Heart right ventricle (tissue), 16 donors: Measurements from ENCODE around the gene MYL9. TPM values are rescaled to one million over a fixed set of nuclear protein-coding genes. Genes with fewer than 3 reads are reported as not detected.

ENCODE experiments used
- ATAC-seq, 8 donors: fragments of 200-7000 bp; cut with Tn5 transposase; one replicate each; pipeline ENCODE4 v1.9.1; 2020; ENCODE audit warnings: mild to moderate bottlenecking in 8 of 8, moderate library complexity in 8 of 8, moderate number of reproducible peaks in 1 of 8
- DNase-seq, 2 donors: peaks; one replicate each; pipeline ENCODE4 v3.0.0-alpha.2; 2020
- H3K27ac ChIP-seq, 10 donors: fragments of 200-600 bp; sonication (generic) in 2 of 10; one replicate each; pipeline versions ENCODE4 v1.5.0 to v1.8.0; 2020 to 2022; ENCODE audit warnings: mild to moderate bottlenecking in 3 of 10
- H3K27me3 ChIP-seq, 7 donors: fragments of 200-600 bp; one replicate each; pipeline ENCODE4 v1.8.0; 2021 to 2022; ENCODE audit warnings: mild to moderate bottlenecking in 2 of 7
- H3K36me3 ChIP-seq, 9 donors: fragments of 200-600 bp; sonication (generic) in 1 of 9; one replicate each; pipeline versions ENCODE4 v1.5.0 to v1.8.0; 2020 to 2022; ENCODE audit warnings: mild to moderate bottlenecking in 2 of 9
- H3K4me1 ChIP-seq, 9 donors: fragments of 200-600 bp; sonication (generic) in 1 of 9; one replicate each; pipeline versions ENCODE4 v1.5.0 to v1.8.0; 2020 to 2022; ENCODE audit warnings: mild to moderate bottlenecking in 4 of 9
- H3K4me3 ChIP-seq, 10 donors: fragments of 200-600 bp; sonication (generic) in 2 of 10; one replicate each; pipeline versions ENCODE4 v1.5.0 to v1.8.0; 2020 to 2022; ENCODE audit warnings: mild to moderate bottlenecking in 7 of 10, moderate library complexity in 2 of 10
- H3K9me3 ChIP-seq, 11 donors: fragments of 200-600 bp in 10 of 11; sonication (generic) in 2 of 11; one replicate each; pipeline versions ENCODE4 v1.5.0 to v1.8.0; 2013 to 2022; ENCODE audit warnings: mild to moderate bottlenecking in 2 of 11, control low read depth in 1 of 11, moderate library complexity in 1 of 11
- CTCF ChIP-seq, 9 donors: fragments of 200-600 bp; sonication (generic) in 2 of 9; IDR thresholded peaks; one replicate each; pipeline versions ENCODE4 v1.5.0 to v1.8.0; 2021 to 2022; ENCODE audit warnings: antibody characterized with exemption in 9 of 9, mild to moderate bottlenecking in 5 of 9, moderate library complexity in 1 of 9
- WGBS, 2 donors: extraction: QIAGEN DNeasy Blood & Tissue Kit; methylation state at CpG; one replicate each; pipeline ENCODE4 v1.1.7; 2013; ENCODE audit warnings: inconsistent platforms in 1 of 2; 5-methylcytosine and 5-hydroxymethylcytosine counted together
- intact Hi-C, 10 donors: fragments of 100-400 bp; cut with DNase I; formaldehyde crosslinking; loops; one replicate each; pipeline versions ENCODE4 v1.11.1 to v1.14.2; 2022
- polyA plus RNA-seq, 2 donors: library from polyadenylated mRNA; stranded (reverse); fragments of 200-250 nt; gene quantifications; one replicate each; pipeline ENCODE4 v1.2.3, GENCODE V29; 2013
- total RNA-seq, 10 donors: library from RNA; stranded (reverse); fragmentation: NEBNext Ultra II Directional in 3 of 10; extraction: Animal tissue kit (Norgen Biotek cat#: 25700) in 3 of 10; gene quantifications; one replicate each; pipeline versions ENCODE4 v1.2.1 to v1.2.4, GENCODE V29; 2021 to 2023
- donor health status: Arrhythmogenic right ventricular cardiomyopathy.
- donor health status: ischemic (EF 13 %, LVEDD 7.1; RV severe dilation, severe dysfunction).
- donor health status: healthy with polysubstance abuse.
- donor health status: DM: no; HTN: yes; CAD: no.
- donor health status: DM: no; HTN: no; CAD: no.
- donor health status: ischemic (EF 25% LVEDD 6.9; RV normal size, moderate dysfunction).
- donor health status: ischemic (EF 25% LVEDD 5.7; RV mildly dilated, moderate dysfunction).
- donor health status: healthy.
- donor health status: DM: yes; HTN: yes; CAD: no.
- donor health status: Ischemic cardiomyopathy.
- donor health status: ischemic (EF 35%, LVEDD 5.7; RV mildly dilated, moderate dysfunction).
- donor health status: nonischemic (EF 11% LVEDD 7.7; RV severe dilation, severe dysfunction).
- donor health status: DM: yes; HTN: yes; CAD: no.
- donor health status: PGD.
- donor health status: ischemic (EF 29% LVEDD 5.4; RV normal size, mild dysfunction).
- donor health status: nonischemic (EF 23%, LVEDD 6.1; RV moderate dilation, normal function).

The MYL9 gene
- total and polyA plus RNA-seq, 12 donors: 755 to 2,519 (median 1,868) TPM

GRCh38 chr20:36493801-36494114 lies 47.6 kb upstream of the MYL9 start:
- DNase-seq (peak; percentile 66 to 73), ATAC-seq (peak; percentile 18 to 57 (median 44))
- intact Hi-C loops: no loop called here
- whole genome bisulfite sequencing, 2 donors: 20 to 35% methylated on average over 7 of the region's 7 CpGs
- TF ChIP-seq CTCF (IDR thresholded peaks at IDR 0.05): no peak
- H3K9me3 ChIP-seq: no peaks in the 10 kb centered on the region
- H3K27me3 ChIP-seq: no peaks in the 10 kb centered on the region
- peaks cover 25 to 100% (median 67%) of the 10 kb centered on the region in 9 donors for H3K4me1 ChIP-seq
- H3K27ac ChIP-seq: peak overlapping the region in 7 of 10 donors; percentile 16 to 70 (median 34)
- H3K4me3 ChIP-seq: no peak overlapping the region
- peaks cover 0 to 45% (median 19%) of the 10 kb centered on the region in 9 donors for H3K36me3 ChIP-seq

DNA sequence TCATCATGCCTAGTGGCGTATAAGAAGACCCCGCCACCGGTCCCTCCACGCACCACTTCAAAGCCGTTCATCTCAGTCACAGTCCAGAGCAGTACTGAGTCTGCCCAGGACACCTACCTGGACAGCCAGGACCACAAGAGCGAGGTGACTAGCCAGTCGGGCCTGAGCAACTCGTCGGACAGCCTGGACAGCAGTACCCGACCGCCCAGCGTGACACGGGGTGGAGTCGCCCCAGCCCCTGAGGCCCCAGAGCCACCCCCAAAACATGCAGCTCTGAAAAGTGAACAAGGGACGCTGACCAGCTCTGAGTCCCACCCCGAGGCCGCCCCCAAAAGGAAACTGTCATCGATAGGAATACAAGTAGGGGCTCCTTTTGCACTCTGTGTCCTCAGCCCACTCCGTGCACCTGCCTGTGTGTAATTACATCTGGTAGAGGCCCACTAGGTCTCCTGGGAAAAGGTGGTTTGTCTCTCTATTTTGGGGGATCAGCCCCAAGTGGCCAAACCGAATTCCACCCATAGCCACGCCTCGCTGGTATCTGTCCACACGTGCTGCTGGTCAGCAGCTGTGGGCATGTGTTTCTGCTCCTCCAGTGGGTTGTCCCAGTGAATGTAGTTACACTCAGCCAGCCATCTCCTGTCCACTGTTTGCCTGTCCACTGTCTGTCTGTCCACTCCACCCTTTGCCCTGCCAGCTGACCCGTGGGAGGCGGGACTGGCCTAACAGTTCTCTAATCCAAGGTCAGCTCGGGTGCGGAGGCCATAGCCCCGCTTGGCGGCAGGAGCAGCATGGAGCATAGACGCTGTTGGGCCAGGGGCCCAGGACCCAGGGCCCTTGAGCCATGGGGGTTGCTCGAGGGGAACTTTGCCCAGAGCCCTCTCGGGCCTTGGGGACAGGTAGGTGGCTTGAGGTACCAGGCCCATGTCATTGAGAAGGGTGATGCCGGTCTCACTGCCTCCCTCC lies 44.3 kb upstream of the MYL9 start:
- Histone ChIP-seq H3K27ac (peak overlapping the region in 8 of 10 donors; percentile 66 to 88 (median 76)), H3K9me3 (no peaks in the 10 kb centered on the region), H3K4me1 (peaks cover 25 to 78% (median 52%) of the 10 kb centered on the region in 9 donors), H3K4me3 (no peak overlapping the region), H3K36me3 (peaks cover 0 to 77% (median 35%) of the 10 kb centered on the region in 9 donors), H3K27me3 (no peaks in the 10 kb centered on the region)
- DNase-seq: no peak
- WGBS, 2 donors: 91 to 92% methylated on average over 33 of the region's 33 CpGs
- ATAC-seq: no peak
- intact Hi-C loops: loop anchor here in 2 of 10 donors (5.0 kb wide), 1 partner anchor 45 kb away; the partner anchor contains the start of gene MYL9 (in 2 of the 2)
- TF ChIP-seq CTCF (IDR thresholded peaks at IDR 0.05): no peak

DNA sequence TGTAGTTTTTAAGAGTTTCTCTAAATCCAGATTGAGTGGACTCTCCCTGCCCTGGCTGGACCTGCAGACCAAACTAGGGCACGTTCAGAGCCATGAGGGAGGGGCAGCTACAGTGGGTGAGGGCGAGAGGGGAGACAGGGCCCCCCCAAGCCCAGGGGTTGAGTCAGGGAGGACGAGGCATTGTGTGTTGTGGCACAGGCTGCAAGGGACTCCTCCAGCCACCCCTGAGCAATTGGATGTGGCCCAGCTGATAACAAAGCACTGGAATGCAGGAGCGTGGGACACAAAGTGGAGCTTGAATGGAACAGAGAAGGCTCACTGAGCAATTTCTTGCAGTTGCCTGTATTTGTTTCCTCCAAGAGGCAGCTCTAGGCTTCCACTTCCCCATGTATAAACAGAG lies 43.5 kb upstream of the MYL9 start:
- Histone ChIP-seq H3K4me3 (no peak overlapping the region), H3K36me3 (peaks cover 0 to 86% (median 35%) of the 10 kb centered on the region in 9 donors), H3K27me3 (no peaks in the 10 kb centered on the region), H3K27ac (peak overlapping the region; percentile 56 to 88 (median 73)), H3K9me3 (no peaks in the 10 kb centered on the region), H3K4me1 (peaks cover 16 to 70% (median 43%) of the 10 kb centered on the region in 9 donors)
- DNase-seq (peak; percentile 40 to 55), ATAC-seq (peak; percentile 47 to 80 (median 66))
- 28 to 33% methylated on average over 4 of the region's 4 CpGs for WGBS, 2 donors
- TF ChIP-seq CTCF (IDR thresholded peaks at IDR 0.05): no peak
- intact Hi-C loops: loop anchor here in 4 of 10 donors (2.0 to 5.0 kb wide), 3 partner anchors 35 to 44 kb away; partner anchors contain the start of gene MYL9 (in 3 of the 4)

DNA sequence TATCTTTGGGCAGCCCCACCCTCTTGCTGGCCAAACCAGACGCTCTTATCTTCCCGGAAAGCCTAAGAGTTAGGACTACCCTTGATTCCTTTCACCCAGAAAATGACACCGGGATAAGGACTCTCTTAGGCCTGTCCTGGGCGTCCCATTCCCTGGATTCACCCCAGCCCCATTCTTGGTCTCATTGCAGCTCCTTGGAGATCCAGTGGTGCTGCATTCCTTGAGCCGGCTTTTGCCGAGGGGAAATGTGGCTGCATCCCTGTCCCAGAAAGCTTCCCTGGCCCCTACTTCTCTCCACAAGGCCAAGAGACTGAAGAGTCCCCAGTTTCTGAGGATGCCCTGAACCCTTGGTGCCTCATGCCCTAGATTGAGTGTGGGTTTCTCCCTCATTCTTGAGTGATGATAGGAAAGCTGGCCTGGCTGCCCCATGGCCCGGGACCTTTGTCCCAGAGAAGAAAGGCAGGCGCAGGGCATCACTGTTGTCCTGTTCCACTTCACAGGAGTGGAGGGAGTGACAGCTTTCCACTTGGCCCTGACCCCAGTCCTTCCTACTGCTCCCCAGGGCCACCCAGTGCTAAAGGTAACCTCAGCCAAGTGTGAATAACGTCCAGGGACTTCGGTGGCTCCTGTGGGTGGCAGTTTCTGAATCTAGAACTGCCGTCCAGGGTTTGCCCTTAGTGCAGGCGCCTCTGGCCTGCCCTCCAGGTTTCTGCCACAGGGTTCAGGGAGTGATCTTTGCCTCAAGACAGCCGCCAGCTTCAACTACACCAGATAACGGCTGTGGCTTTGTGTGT lies 42.7 kb upstream of the MYL9 start:
- Histone ChIP-seq H3K36me3 (peaks cover 0 to 92% (median 37%) of the 10 kb centered on the region in 9 donors), H3K27ac (peak overlapping the region; percentile 56 to 88 (median 73)), H3K4me3 (no peak overlapping the region), H3K4me1 (peaks cover 15 to 62% (median 36%) of the 10 kb centered on the region in 9 donors), H3K27me3 (no peaks in the 10 kb centered on the region), H3K9me3 (no peaks in the 10 kb centered on the region)
- intact Hi-C loops: loop anchor here in 4 of 10 donors (2.0 to 5.0 kb wide), 3 partner anchors 36 to 44 kb away; partner anchors contain the start of gene MYL9 (in 3 of the 4)
- DNase-seq (peak; percentile 61 to 74), ATAC-seq (peak; percentile 80 to 95 (median 90))
- 41 to 58% methylated on average over 14 of the region's 14 CpGs for WGBS, 2 donors
- TF ChIP-seq CTCF (IDR thresholded peaks at IDR 0.05): no peak
